GM10248 (cell line): ENCODE measurements around the gene KCNT2.

Experiments used
- CTCF ChIA-PET: fragments of 300-600 bp; sonication (Branson Sonifier 250); formaldehyde crosslinking; extraction: SDS; loops from one replicate; lab custom pipeline; 2021; ENCODE audit warnings: antibody characterized with exemption; lab: Yijun Ruan, JAX
- POLR2A ChIA-PET: fragments of 350-650 bp; sonication (Branson Sonifier 250); formaldehyde crosslinking; extraction: SDS; loops from one replicate; lab custom pipeline; 2020; ENCODE audit warnings: antibody characterized with exemption; lab: Yijun Ruan, JAX
- DNase-seq: peaks from one replicate; pipeline ENCODE4 v3.0.0; 2012; ENCODE audit errors: extremely low spot score
- CTCF ChIP-seq: IDR thresholded peaks from 2 replicates; pipeline ENCODE4 v1.5.1; 2012; ENCODE audit warnings: mild to moderate bottlenecking, low read depth; ENCODE audit errors: extremely low read depth, missing control alignments, control extremely low read depth

The KCNT2 gene

DNA sequence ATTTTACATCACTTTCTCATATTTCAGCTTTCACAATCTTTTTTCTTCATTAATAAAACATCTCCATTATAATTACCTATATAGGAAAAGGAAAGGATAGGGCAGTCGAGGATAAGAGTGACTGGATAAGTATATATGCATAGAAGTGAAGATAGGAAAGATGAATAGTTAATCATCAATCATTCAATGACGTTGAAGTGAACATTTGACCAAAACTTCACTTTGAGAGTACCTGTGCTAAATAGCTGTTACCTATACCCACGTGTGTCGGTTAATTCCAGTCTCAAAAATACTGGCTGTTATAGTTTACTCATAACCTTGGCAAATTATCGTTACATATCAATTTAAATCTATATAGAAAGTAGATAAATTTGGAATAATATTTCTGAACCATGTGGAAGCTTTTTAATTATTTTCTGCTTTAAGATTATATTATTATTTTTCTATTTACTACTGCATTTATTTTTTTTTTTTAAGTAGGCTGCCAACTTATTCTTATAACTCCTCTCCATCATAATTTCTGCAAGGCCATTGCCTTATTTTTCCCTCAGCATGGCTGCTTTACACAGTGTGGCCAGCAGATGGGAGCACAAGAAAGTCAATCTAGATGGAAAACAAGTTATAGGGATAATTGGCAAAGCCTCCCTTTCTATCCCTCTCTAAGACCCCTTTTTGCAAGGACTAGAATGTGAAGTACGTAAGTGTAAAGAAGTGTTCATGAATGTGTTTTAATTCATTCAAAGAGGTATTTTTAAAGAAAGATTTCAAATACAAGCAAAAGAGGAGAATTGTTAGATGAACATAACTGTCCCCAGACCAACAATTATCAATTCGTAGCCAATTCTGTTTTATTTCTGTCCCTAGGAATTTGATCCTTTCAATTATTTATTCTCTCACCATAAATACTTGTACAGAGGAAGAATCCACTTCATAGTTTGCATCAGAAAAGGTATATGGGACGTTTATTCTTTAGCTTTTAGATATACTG, 290.4 kb downstream of the KCNT2 start:
- POLR2A ChIA-PET = no interaction called here
- TF ChIP-seq CTCF = peak; percentile 40
- DNase-seq = no peak
- CTCF ChIA-PET = interaction anchor here (0.8 kb wide), 1 partner anchor 14 kb away, joined by 3 read pairs; no protein-coding TSS in a partner anchor

- DNase-seq = no peak
- CTCF ChIA-PET = no interaction called here
- POLR2A ChIA-PET = no interaction called here
- TF ChIP-seq CTCF = no peak
Observed at GRCh38 chr1:196312739-196313138, 295.5 kb downstream of the KCNT2 start.

DNA sequence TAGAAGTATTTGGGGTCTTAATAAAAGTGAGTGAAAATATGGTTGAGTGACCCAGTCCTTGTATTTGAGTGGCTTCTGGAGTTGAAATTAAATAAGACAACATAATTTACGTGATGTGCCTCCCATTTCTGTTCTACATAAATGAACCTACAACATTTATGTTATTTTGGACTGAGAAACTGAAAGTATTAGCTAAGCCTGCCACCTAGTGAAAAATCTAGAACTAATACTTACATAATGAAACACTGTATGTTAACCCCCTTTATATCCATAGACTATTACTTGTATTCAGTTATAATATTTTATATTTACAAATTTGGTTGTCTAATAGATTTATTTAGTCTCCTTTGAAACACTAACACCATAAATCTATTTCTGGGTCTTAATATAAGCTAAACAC, 298.9 kb downstream of the KCNT2 start:
- TF ChIP-seq CTCF = peak; percentile 12
- ChIA-PET POLR2A (no interaction called here), CTCF (interaction anchor here (0.6 to 2.5 kb wide), 5 partner anchors 10 to 161 kb away, joined by 3 to 8 read pairs (median 4); no protein-coding TSS in a partner anchor)
- no peak for DNase-seq

DNA sequence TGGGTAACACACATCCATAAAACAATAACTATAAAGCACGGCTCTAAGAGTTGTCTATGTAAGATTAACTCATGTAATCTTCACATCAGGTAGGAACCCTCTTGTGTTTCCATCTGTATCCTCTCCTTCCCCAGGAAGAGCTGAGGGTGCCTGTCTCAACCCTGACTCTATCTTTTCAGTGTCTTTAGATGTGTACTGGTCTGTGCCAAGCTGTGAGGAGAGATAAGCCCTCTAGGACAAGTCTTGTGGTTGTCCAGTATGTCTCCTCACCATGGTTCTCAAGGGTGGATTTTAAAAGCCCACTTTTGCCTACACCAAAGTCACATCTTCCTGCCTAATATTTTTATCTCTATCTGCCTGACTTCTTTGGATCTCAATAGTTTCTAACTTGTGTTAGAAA, 300.1 kb downstream of the KCNT2 start:
- no peak for DNase-seq
- ChIA-PET CTCF (interaction anchor here (1.8 to 2.5 kb wide), 2 partner anchors 11 to 160 kb away, joined by 5 to 8 read pairs; no protein-coding TSS in a partner anchor), POLR2A (no interaction called here)
- no peak for TF ChIP-seq CTCF

DNA sequence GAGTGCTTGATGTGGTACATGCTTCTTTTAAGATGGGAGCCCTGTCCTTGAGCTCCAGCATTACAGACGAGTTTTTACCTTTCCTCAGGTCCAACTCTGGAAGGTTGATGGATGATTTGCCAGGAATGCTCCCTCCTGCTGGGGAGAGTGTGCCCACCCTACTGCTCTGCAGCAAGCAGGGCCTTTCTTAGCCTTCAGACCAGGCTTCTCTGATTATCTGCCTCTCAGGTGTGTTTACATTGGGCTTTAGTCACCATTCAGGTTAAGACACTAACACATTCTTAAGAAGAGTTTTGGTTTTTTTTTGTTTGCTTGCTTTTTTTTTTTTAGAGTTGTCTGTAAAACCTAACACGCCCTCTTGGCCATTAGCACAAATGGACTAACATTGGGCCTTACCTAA, 301.8 kb downstream of the KCNT2 start:
- ChIA-PET POLR2A (no interaction called here), CTCF (interaction anchor here (0.7 kb wide), 1 partner anchor 8 kb away, joined by 3 read pairs; no protein-coding TSS in a partner anchor)
- TF ChIP-seq CTCF = no peak
- no peak for DNase-seq

DNA sequence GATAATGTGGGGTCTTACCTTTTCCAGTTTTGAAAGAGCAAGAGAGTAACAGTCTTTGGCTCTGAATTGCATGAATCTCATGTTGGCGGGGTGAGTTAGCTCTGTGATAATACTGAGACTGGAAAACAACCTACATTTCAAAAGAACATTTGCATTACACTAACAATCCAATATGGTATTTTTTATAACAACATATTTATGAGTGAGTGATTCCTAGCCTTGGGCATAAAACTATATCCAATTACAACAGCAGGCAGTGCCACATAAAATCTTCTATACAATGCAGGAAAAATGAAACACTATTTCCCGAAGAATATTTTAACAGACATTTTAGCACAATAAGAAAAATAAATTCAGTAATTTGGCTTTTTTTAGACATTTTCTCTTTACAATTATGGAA, 303.0 kb downstream of the KCNT2 start:
- no peak for DNase-seq
- ChIA-PET CTCF (interaction anchor here (1.2 to 1.6 kb wide), 2 partner anchors 9 to 157 kb away, joined by 3 read pairs; no protein-coding TSS in a partner anchor), POLR2A (no interaction called here)
- TF ChIP-seq CTCF = no peak
